HEK293 (cell line): Measurements from ENCODE around the gene PLEKHA6.

ENCODE experiments used
- CTCF ChIA-PET: fragments of 350-600 bp; formaldehyde crosslinking; extraction: SDS; loops from one replicate; lab custom pipeline; 2021; ENCODE audit warnings: antibody characterized with exemption; lab: Yijun Ruan, JAX
- POLR2A ChIA-PET: fragments of 300-600 bp; formaldehyde crosslinking; extraction: SDS; loops from one replicate; lab custom pipeline; 2020; ENCODE audit warnings: antibody characterized with exemption, inconsistent platforms; lab: Yijun Ruan, JAX
- H3K27ac ChIP-seq: fragments of 200-500 bp; sonication (Bioruptor generic); 2 replicates; pipeline ENCODE4 v1.5.1; 2014; ENCODE audit warnings: low read depth, low read length, control low read depth, inconsistent platforms; ENCODE audit errors: extremely low read depth
- H3K36me3 ChIP-seq, 2 experiments: fragments of 200-500 bp in 1 of 2; sonication (Bioruptor generic) in 1 of 2; 1 replicate in 1 of 2; 2 replicates in 1 of 2; pipeline ENCODE4 v1.5.1; 2014 to 2017; ENCODE audit warnings: inconsistent platforms in 2 of 2, low read length in 2 of 2; ENCODE audit not compliant: control insufficient read depth in 2 of 2, insufficient read depth in 1 of 2
- H3K4me1 ChIP-seq: fragments of 200-500 bp; sonication (Bioruptor generic); 2 replicates; pipeline ENCODE4 v1.5.1; 2014; ENCODE audit warnings: mild to moderate bottlenecking, low read length, inconsistent platforms; ENCODE audit not compliant: control insufficient read depth, insufficient read depth
- H3K4me3 ChIP-seq: 2 replicates; pipeline ENCODE4 v1.5.1; 2011; ENCODE audit warnings: low read depth, mild to moderate bottlenecking, control low read depth, low read length, moderate library complexity
- H3K9me3 ChIP-seq: fragments of 200-500 bp; sonication (Bioruptor generic); 2 replicates; pipeline ENCODE4 v1.5.1; 2014; ENCODE audit warnings: low read depth, low read length, inconsistent platforms; ENCODE audit not compliant: control insufficient read depth, insufficient read depth
- BCL6B ChIP-seq: fragments of 450-650 bp; formaldehyde crosslinking; IDR thresholded peaks from 2 replicates; pipeline ENCODE4 v1.5.1; 2017; ENCODE audit warnings: missing biosample characterization, missing genetic modification characterization
- MEIS1 ChIP-seq: sonication (generic); formaldehyde crosslinking; IDR thresholded peaks from 2 replicates; pipeline ENCODE4 v1.8.1; 2022; ENCODE audit warnings: missing genetic modification reagents, mild to moderate bottlenecking, borderline replicate concordance
- OSR2 ChIP-seq: fragments of 450-650 bp; formaldehyde crosslinking; IDR thresholded peaks from 2 replicates; pipeline ENCODE4 v1.5.1; 2016; ENCODE audit warnings: missing biosample characterization, missing genetic modification characterization
- PBX3 ChIP-seq: sonication (generic); formaldehyde crosslinking; IDR thresholded peaks from 2 replicates; pipeline ENCODE4 v1.8.1; 2022; ENCODE audit warnings: mild to moderate bottlenecking, moderate library complexity, missing genetic modification reagents
- ZBTB26 ChIP-seq: fragments of 450-650 bp; formaldehyde crosslinking; optimal IDR thresholded peaks from 2 replicates; pipeline ENCODE3; 2016; ENCODE audit warnings: missing biosample characterization, mild to moderate bottlenecking, missing genetic modification characterization
- ZBTB44 ChIP-seq: fragments of 450-650 bp; IDR thresholded peaks from 2 replicates; pipeline ENCODE4 v1.5.1; 2018; ENCODE audit warnings: missing biosample characterization, mild to moderate bottlenecking, missing genetic modification characterization
- ZBTB48 ChIP-seq: fragments of 450-650 bp; formaldehyde crosslinking; IDR thresholded peaks from 2 replicates; pipeline ENCODE4 v1.5.1; 2016; ENCODE audit warnings: missing biosample characterization, missing genetic modification characterization
- ZEB2 ChIP-seq: fragments of 450-650 bp; formaldehyde crosslinking; IDR thresholded peaks from 2 replicates; pipeline ENCODE4 v1.5.1; 2016; ENCODE audit warnings: missing biosample characterization, missing genetic modification characterization
- ZNF18 ChIP-seq: fragments of 450-650 bp; formaldehyde crosslinking; IDR thresholded peaks from 2 replicates; pipeline ENCODE4 v1.5.1; 2016; ENCODE audit warnings: missing biosample characterization, missing genetic modification characterization
- ZNF19 ChIP-seq: fragments of 450-650 bp; formaldehyde crosslinking; IDR thresholded peaks from 2 replicates; pipeline ENCODE4; 2016; ENCODE audit warnings: missing biosample characterization, missing genetic modification characterization, low read depth
- ZNF221 ChIP-seq: fragments of 450-650 bp; formaldehyde crosslinking; IDR thresholded peaks from 2 replicates; pipeline ENCODE4 v1.5.1; 2017; ENCODE audit warnings: missing biosample characterization, missing genetic modification characterization, borderline replicate concordance
- ZNF311 ChIP-seq: fragments of 450-650 bp; formaldehyde crosslinking; IDR thresholded peaks from 2 replicates; pipeline ENCODE4 v1.5.1; 2017; ENCODE audit warnings: missing biosample characterization, missing genetic modification characterization, borderline replicate concordance
- ZNF362 ChIP-seq: fragments of 450-650 bp; formaldehyde crosslinking; IDR thresholded peaks from 2 replicates; pipeline ENCODE4 v1.5.1; 2016; ENCODE audit warnings: missing biosample characterization, missing genetic modification characterization
- ZNF521 ChIP-seq: fragments of 450-650 bp; formaldehyde crosslinking; IDR thresholded peaks from 2 replicates; pipeline ENCODE4 v1.5.1; 2017; ENCODE audit warnings: missing biosample characterization, mild to moderate bottlenecking, missing genetic modification characterization
- ZNF580 ChIP-seq: fragments of 450-650 bp; formaldehyde crosslinking; IDR thresholded peaks from 2 replicates; pipeline ENCODE4 v1.5.1; 2016; ENCODE audit warnings: missing biosample characterization, missing genetic modification characterization
- ZNF621 ChIP-seq: fragments of 450-650 bp; formaldehyde crosslinking; IDR thresholded peaks from 2 replicates; pipeline ENCODE4 v1.5.1; 2017; ENCODE audit warnings: missing biosample characterization, missing genetic modification characterization
- ZNF677 ChIP-seq: fragments of 450-650 bp; IDR thresholded peaks from 2 replicates; pipeline ENCODE4 v1.5.0; 2018; ENCODE audit warnings: missing biosample characterization, mild to moderate bottlenecking, missing genetic modification characterization, moderate library complexity
- ZNF747 ChIP-seq: fragments of 450-650 bp; formaldehyde crosslinking; IDR thresholded peaks from 2 replicates; pipeline ENCODE4 v1.5.1; 2016; ENCODE audit warnings: missing biosample characterization, missing genetic modification characterization
- ZSCAN4 ChIP-seq: fragments of 450-650 bp; formaldehyde crosslinking; IDR thresholded peaks from 2 replicates; pipeline ENCODE4 v1.5.1; 2017; ENCODE audit warnings: missing biosample characterization, missing genetic modification characterization

The PLEKHA6 gene

GRCh38 chr1:204355913-204356312 is 3.8 kb downstream of the PLEKHA6 start:
- no peaks in the 10 kb centered on the region for H3K36me3 ChIP-seq
- no peaks in the 10 kb centered on the region; the same call in 1 of the 2 replicates for H3K4me1 ChIP-seq
- TF ChIP-seq ZSCAN4 (peak; percentile 25; the same call in 1 of the 2 replicates), ZNF521 (tag by site-specific recombination) (no peak), ZNF747 (tag by site-specific recombination) (no peak), ZEB2 (tag by site-specific recombination) (no peak), ZBTB44 (tag by site-specific recombination) (no peak)
- TF ChIP-seq, all 188 proteins: peak for 1
- Histone ChIP-seq H3K4me3 (no peak overlapping the region), H3K9me3 (no peaks in the 10 kb centered on the region), H3K27ac (no peak overlapping the region)
- ChIA-PET CTCF (interaction anchor here (0.6 to 1.7 kb wide), 2 partner anchors 149 to 185 kb away, joined by 4 to 5 read pairs; no protein-coding TSS in a partner anchor), POLR2A (no interaction called here)

GRCh38 chr1:204354579-204354978 is 5.2 kb downstream of the PLEKHA6 start:
- POLR2A ChIA-PET: no interaction called here
- Histone ChIP-seq H3K9me3 (no peaks in the 10 kb centered on the region), H3K27ac (no peak overlapping the region), H3K36me3 (no peaks in the 10 kb centered on the region), H3K4me1 (no peaks in the 10 kb centered on the region; the same call in 1 of the 2 replicates), H3K4me3 (no peak overlapping the region)
- TF ChIP-seq OSR2 (tag by site-specific recombination) (peak; percentile 64), ZNF362 (tag by site-specific recombination) (no peak)
- CTCF ChIA-PET: interaction anchor here (0.6 to 2.6 kb wide), 6 partner anchors 9 to 192 kb away, joined by 3 to 24 read pairs (median 4); no protein-coding TSS in a partner anchor

- H3K4me3 ChIP-seq: no peak overlapping the region
- no peaks in the 10 kb centered on the region for H3K9me3 ChIP-seq
- H3K27ac ChIP-seq: no peak overlapping the region
- POLR2A ChIA-PET: no interaction called here
- H3K4me1 ChIP-seq: no peaks in the 10 kb centered on the region; the same call in 1 of the 2 replicates
- CTCF ChIA-PET: interaction anchor here (0.7 to 2.6 kb wide), 4 partner anchors 10 to 364 kb away, joined by 3 to 24 read pairs (median 10); no protein-coding TSS in a partner anchor
- H3K36me3 ChIP-seq: no peaks in the 10 kb centered on the region
- TF ChIP-seq ZNF221 (tag by site-specific recombination): no peak
- TF ChIP-seq ZNF18: no peak
- no peak for TF ChIP-seq ZNF311 (tag by site-specific recombination)
- TF ChIP-seq ZBTB48 (tag by site-specific recombination): no peak
- no peak for TF ChIP-seq ZBTB26 (tag by site-specific recombination)
- no peak for TF ChIP-seq ZNF19 (tag by site-specific recombination)
- no peak for TF ChIP-seq ZNF677 (tag by site-specific recombination)
- TF ChIP-seq MEIS1 (CRISPR knock-in tag): no peak
- no peak for TF ChIP-seq BCL6B (tag by site-specific recombination)
- TF ChIP-seq ZNF621 (tag by site-specific recombination): no peak
- TF ChIP-seq PBX3 (CRISPR knock-in tag): no peak
- no peak for TF ChIP-seq ZNF580 (tag by site-specific recombination)
Observed at GRCh38 chr1:204353213-204353910, 6.4 kb downstream of the PLEKHA6 start.
